Right atrium auricular region (tissue), 2 donors: ENCODE data around the gene FGFR3. TPM values are rescaled to one million over a fixed set of nuclear protein-coding genes. Genes with fewer than 3 reads are reported as not detected.

ENCODE experiments used
- DNase-seq: peaks from one replicate; pipeline ENCODE4 v3.0.0-alpha.2; 2019; ENCODE audit warnings: low spot score
- H3K27ac ChIP-seq, 2 donors: fragments of 200-600 bp; sonication (generic); 1 replicate in 1 of 2; 2 replicates in 1 of 2; pipeline ENCODE4 v1.5.1; 2016 to 2019
- H3K27me3 ChIP-seq, 2 donors: fragments of 200-600 bp; sonication (generic); one replicate each; pipeline versions ENCODE4 v1.5.1 to v1.6.0; 2017 to 2019
- H3K36me3 ChIP-seq: fragments of 200-600 bp; sonication (generic); one replicate; pipeline ENCODE4 v1.5.1; 2016
- H3K4me1 ChIP-seq, 2 donors: fragments of 200-600 bp; sonication (generic); one replicate each; pipeline versions ENCODE4 v1.5.1 to v1.6.0; 2017 to 2019
- H3K4me3 ChIP-seq, 2 donors: fragments of 200-600 bp; sonication (generic); 1 replicate in 1 of 2; 2 replicates in 1 of 2; pipeline ENCODE4 v1.5.1; 2017 to 2019; ENCODE audit warnings: mild to moderate bottlenecking in 1 of 2, moderate library complexity in 1 of 2
- H3K9me3 ChIP-seq, 2 donors: fragments of 200-600 bp; sonication (generic); one replicate each; pipeline ENCODE4 v1.5.1; 2019
- CTCF ChIP-seq, 2 donors: fragments of 200-600 bp; sonication (generic); IDR thresholded peaks; one replicate each; pipeline ENCODE4 v1.5.1; 2019; ENCODE audit warnings: antibody characterized with exemption in 2 of 2
- total RNA-seq, 2 donors: library from RNA; depleted of rRNA; stranded (reverse); fragments of >200 nt; gene quantifications; one replicate each; pipeline ENCODE4 v1.1.0, GENCODE V29; 2016

The FGFR3 gene
- total RNA-seq, 2 donors from 2014 or later: 2.6 to 15.4 TPM

- no peak overlapping the region for H3K27ac ChIP-seq
- no peaks in the 10 kb centered on the region for H3K9me3 ChIP-seq
- no peaks in the 10 kb centered on the region for H3K36me3 ChIP-seq
- peaks cover 0 to 24% of the 10 kb centered on the region in 2 donors for H3K27me3 ChIP-seq
- no peak for DNase-seq
- H3K4me1 ChIP-seq: peaks cover 0 to 19% of the 10 kb centered on the region in 2 donors
- H3K4me3 ChIP-seq: no peak overlapping the region
- TF ChIP-seq CTCF (IDR thresholded peaks at IDR 0.05): no peak
Measured at GRCh38 chr4:1797861-1798579, 4.9 kb downstream of the FGFR3 start.

- TF ChIP-seq CTCF (IDR thresholded peaks at IDR 0.05): no peak
- Histone ChIP-seq H3K4me1 (peaks cover 0 to 19% of the 10 kb centered on the region in 2 donors), H3K27me3 (peaks cover 0 to 24% of the 10 kb centered on the region in 2 donors), H3K27ac (no peak overlapping the region), H3K36me3 (no peaks in the 10 kb centered on the region), H3K9me3 (no peaks in the 10 kb centered on the region), H3K4me3 (no peak overlapping the region)
- no peak for DNase-seq
Measured at GRCh38 chr4:1798580-1799386, 5.7 kb downstream of the FGFR3 start.

- Histone ChIP-seq H3K9me3 (no peaks in the 10 kb centered on the region), H3K4me3 (no peak overlapping the region), H3K36me3 (no peaks in the 10 kb centered on the region), H3K4me1 (peaks cover 0 to 10% of the 10 kb centered on the region in 2 donors), H3K27me3 (peaks cover 0 to 18% of the 10 kb centered on the region in 2 donors), H3K27ac (no peak overlapping the region)
- no peak for DNase-seq
- no peak for TF ChIP-seq CTCF (IDR thresholded peaks at IDR 0.05)
Measured at GRCh38 chr4:1799387-1800375, 6.6 kb downstream of the FGFR3 start.

- no peaks in the 10 kb centered on the region for H3K4me1 ChIP-seq
- DNase-seq: no peak
Measured at GRCh38 chr4:1800805-1801204, 7.7 kb downstream of the FGFR3 start.

More at GRCh38 chr4:1800805-1801204, 7.7 kb downstream of the FGFR3 start:
- Histone ChIP-seq H3K36me3 (no peaks in the 10 kb centered on the region), H3K9me3 (no peaks in the 10 kb centered on the region), H3K4me3 (no peak overlapping the region), H3K27ac (no peak overlapping the region), H3K27me3 (peaks cover 0 to 7% of the 10 kb centered on the region in 2 donors)
- no peak for TF ChIP-seq CTCF (IDR thresholded peaks at IDR 0.05)
